Measurements from ENCODE around the gene TRPM1.

DNA sequence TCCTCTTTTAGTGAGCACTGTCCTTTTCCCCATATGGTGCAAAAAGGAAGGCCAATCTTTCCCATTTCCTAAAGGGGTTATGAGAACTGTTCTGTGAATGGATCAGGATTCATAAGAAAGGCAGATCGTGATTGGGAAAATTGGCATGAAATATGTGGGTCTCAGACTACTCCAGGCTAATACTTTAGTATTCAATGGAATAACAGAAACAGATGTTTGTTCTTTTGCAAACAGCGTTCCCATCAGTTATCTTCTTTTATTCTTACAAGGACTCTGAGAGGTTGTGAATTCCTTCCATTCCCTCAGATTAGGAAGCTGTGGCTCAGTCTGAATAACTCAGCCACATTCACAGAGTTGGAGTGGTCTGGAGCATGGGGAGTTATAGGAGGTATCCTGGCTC, 58.8 kb downstream of the TRPM1 start:
- no peak for TF ChIP-seq POLR2A (IDR thresholded peaks at IDR 0.05; ENCODE audit: low read depth)
- TF ChIP-seq, protein P1, sequence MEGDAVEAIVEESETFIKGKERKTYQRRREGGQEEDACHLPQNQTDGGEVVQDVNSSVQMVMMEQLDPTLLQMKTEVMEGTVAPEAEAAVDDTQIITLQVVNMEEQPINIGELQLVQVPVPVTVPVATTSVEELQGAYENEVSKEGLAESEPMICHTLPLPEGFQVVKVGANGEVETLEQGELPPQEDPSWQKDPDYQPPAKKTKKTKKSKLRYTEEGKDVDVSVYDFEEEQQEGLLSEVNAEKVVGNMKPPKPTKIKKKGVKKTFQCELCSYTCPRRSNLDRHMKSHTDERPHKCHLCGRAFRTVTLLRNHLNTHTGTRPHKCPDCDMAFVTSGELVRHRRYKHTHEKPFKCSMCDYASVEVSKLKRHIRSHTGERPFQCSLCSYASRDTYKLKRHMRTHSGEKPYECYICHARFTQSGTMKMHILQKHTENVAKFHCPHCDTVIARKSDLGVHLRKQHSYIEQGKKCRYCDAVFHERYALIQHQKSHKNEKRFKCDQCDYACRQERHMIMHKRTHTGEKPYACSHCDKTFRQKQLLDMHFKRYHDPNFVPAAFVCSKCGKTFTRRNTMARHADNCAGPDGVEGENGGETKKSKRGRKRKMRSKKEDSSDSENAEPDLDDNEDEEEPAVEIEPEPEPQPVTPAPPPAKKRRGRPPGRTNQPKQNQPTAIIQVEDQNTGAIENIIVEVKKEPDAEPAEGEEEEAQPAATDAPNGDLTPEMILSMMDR (IDR thresholded peaks at IDR 0.05), result no peak
- no peak for TF ChIP-seq POLR2AphosphoS5 (IDR thresholded peaks at IDR 0.05)
- TF ChIP-seq EP300 (IDR thresholded peaks at IDR 0.05), result no peak
